Measurements from ENCODE around the gene SAMD4A.

DNA sequence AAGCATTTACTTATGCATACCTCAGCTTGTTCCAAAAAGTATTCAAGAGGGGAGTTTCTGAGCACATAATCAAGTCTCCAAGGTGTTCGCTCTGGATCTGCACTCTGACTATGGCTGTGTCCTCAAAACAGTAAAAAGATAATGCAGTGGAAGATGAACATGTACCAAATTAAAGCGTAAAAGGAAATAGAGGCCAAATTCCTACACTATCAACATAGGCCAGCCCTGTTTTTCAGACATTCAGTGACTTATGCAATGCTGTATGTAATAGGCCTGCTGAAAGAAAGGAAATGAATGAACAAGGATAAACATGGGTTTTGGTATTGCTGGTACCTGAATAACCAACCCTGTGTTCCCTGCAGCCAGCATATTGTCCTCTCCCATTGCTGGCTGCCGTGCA lies 115.7 kb downstream of the SAMD4A start:
- TF ChIP-seq, protein P1, sequence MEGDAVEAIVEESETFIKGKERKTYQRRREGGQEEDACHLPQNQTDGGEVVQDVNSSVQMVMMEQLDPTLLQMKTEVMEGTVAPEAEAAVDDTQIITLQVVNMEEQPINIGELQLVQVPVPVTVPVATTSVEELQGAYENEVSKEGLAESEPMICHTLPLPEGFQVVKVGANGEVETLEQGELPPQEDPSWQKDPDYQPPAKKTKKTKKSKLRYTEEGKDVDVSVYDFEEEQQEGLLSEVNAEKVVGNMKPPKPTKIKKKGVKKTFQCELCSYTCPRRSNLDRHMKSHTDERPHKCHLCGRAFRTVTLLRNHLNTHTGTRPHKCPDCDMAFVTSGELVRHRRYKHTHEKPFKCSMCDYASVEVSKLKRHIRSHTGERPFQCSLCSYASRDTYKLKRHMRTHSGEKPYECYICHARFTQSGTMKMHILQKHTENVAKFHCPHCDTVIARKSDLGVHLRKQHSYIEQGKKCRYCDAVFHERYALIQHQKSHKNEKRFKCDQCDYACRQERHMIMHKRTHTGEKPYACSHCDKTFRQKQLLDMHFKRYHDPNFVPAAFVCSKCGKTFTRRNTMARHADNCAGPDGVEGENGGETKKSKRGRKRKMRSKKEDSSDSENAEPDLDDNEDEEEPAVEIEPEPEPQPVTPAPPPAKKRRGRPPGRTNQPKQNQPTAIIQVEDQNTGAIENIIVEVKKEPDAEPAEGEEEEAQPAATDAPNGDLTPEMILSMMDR (IDR thresholded peaks at IDR 0.05) = no peak
- no peak for TF ChIP-seq POLR2A (IDR thresholded peaks at IDR 0.05)

Measured in esophagus squamous epithelium (tissue), 4 donors.